Measurements from ENCODE around the gene POLRMT. TPM values are rescaled to one million over a fixed set of nuclear protein-coding genes. Genes with fewer than 3 reads are reported as not detected.

POLRMT gene
- total RNA-seq, 1 experiment from 2014 or later, result 104 TPM

- H3K27me3 Mint-ChIP-seq (ENCODE audit: low read depth), result no peaks in the 10 kb centered on the region
- no peak for DNase-seq
- H2BK15ac ChIP-seq (ENCODE audit: low read depth, low read length), result no peak overlapping the region
- no peak overlapping the region for H3K27ac ChIP-seq (ENCODE audit: insufficient read length, low read depth, low read length)
- H3K4me3 Mint-ChIP-seq, result no peak overlapping the region
- no peaks in the 10 kb centered on the region for H3K27me3 ChIP-seq (ENCODE audit: insufficient read depth, low read length)
- H3K14ac ChIP-seq (ENCODE audit: insufficient read depth, low read length), result no peak overlapping the region; the same call in 1 of the 2 replicates
- peaks cover 13% of the 10 kb centered on the region for H3K79me1 ChIP-seq (ENCODE audit: insufficient read depth, low read depth, low read length, poor library complexity, severe bottlenecking)
- H4K8ac ChIP-seq (replicated peaks; ENCODE audit: insufficient read length, low read depth, low read length), result no peak overlapping the region
- no peaks in the 10 kb centered on the region; a peak in 2 of 5 replicates for H3K9me3 Mint-ChIP-seq
- no peak overlapping the region for H4K5ac ChIP-seq (ENCODE audit: insufficient read length, low read depth, low read length)
- H2BK5ac ChIP-seq (ENCODE audit: insufficient read length, low read length), result no peak overlapping the region
- H3K4me1 Mint-ChIP-seq, result no peaks in the 10 kb centered on the region
- H3K4me1 ChIP-seq (ENCODE audit: insufficient read depth, low read length), result no peaks in the 10 kb centered on the region
- no peak overlapping the region for H3K56ac ChIP-seq (ENCODE audit: insufficient read length, low read depth, low read length)
- peaks cover 38% of the 10 kb centered on the region for H3K79me2 ChIP-seq (ENCODE audit: insufficient read depth, low read length)
- no peak overlapping the region for H3K4ac ChIP-seq (ENCODE audit: low read depth, low read length)
- no peak overlapping the region for H3K27ac Mint-ChIP-seq
- no peak overlapping the region for H2BK120ac ChIP-seq (ENCODE audit: low read depth, low read length, poor library complexity, severe bottlenecking)
- no peak overlapping the region for H2BK20ac ChIP-seq (ENCODE audit: low read depth, low read length, poor library complexity, severe bottlenecking)
- no peak overlapping the region for H3K23ac ChIP-seq (ENCODE audit: insufficient read length, low read depth, low read length)
- no peak overlapping the region for H2AK5ac ChIP-seq (ENCODE audit: insufficient read length, low read length)
- TF ChIP-seq CTCF (conservative IDR thresholded peaks at IDR 0.05), result no peak
- no peak overlapping the region for H3T11ph ChIP-seq (ENCODE audit: low read length)
- peaks cover 9% of the 10 kb centered on the region for H4K20me1 ChIP-seq (ENCODE audit: control insufficient read depth, insufficient read depth, insufficient read length)
- H2AFZ ChIP-seq (ENCODE audit: low read length), result no peak overlapping the region
- no peak overlapping the region for H3K4me2 ChIP-seq (ENCODE audit: insufficient read depth, insufficient read length, low read length)
- H3K23me2 ChIP-seq (ENCODE audit: insufficient read length, low read depth, low read length, poor library complexity, severe bottlenecking), result no peaks in the 10 kb centered on the region
- H2BK12ac ChIP-seq (ENCODE audit: insufficient read length, low read depth, low read length), result no peak overlapping the region
- no peak overlapping the region for H4K91ac ChIP-seq (ENCODE audit: insufficient read length, low read depth, low read length)
- no CpG with 5 or more reads among the region's 54 CpGs for WGBS (ENCODE audit: extremely low coverage, insufficient read length, low lambda C conversion rate)
- peaks cover 7 to 26% (median 25%) of the 10 kb centered on the region in 3 experiments; a peak in 6 of 7 replicates for H3K36me3 Mint-ChIP-seq (ENCODE audit: insufficient read depth in 1 of 3, low read depth in 3 of 3)
- no peak overlapping the region for H3K9ac ChIP-seq (ENCODE audit: extremely low read depth, insufficient read length, low read length)
- no peaks in the 10 kb centered on the region for H3K9me3 ChIP-seq (ENCODE audit: control insufficient read depth, low read depth, low read length)
- no peak overlapping the region for H3K18ac ChIP-seq (ENCODE audit: insufficient read length, low read depth, low read length)
These were observed 19.4 kb upstream of the POLRMT start for GRCh38 chr19:652467-653389.
